Testis (tissue), 3 donors: Measurements from ENCODE around the gene KLHL21. TPM values are rescaled to one million over a fixed set of nuclear protein-coding genes. Genes with fewer than 3 reads are reported as not detected.

Source experiments
- DNase-seq: peaks from one replicate; pipeline ENCODE4 v3.0.0-alpha.2; 2019
- H3K27ac ChIP-seq, 2 donors: fragments of 200-600 bp; sonication (generic); one replicate each; pipeline ENCODE4 v1.5.1; 2019
- H3K27me3 ChIP-seq: fragments of 200-600 bp; sonication (generic); one replicate; pipeline ENCODE4 v1.5.1; 2019
- H3K36me3 ChIP-seq: fragments of 200-600 bp; sonication (generic); one replicate; pipeline ENCODE4 v1.5.1; 2017; ENCODE audit warnings: low read depth; ENCODE audit errors: missing control alignments
- H3K4me1 ChIP-seq: fragments of 200-600 bp; sonication (generic); one replicate; pipeline ENCODE4 v1.5.1; 2019
- H3K4me3 ChIP-seq, 2 donors: fragments of 200-600 bp; sonication (generic); one replicate each; pipeline ENCODE4 v1.5.1; 2017 to 2019
- H3K9me3 ChIP-seq: fragments of 200-600 bp; sonication (generic); one replicate; pipeline ENCODE4 v1.5.1; 2017
- POLR2A ChIP-seq: fragments of 450-650 bp; IDR thresholded peaks from one replicate; pipeline ENCODE4 v1.6.1; 2017; ENCODE audit warnings: antibody characterized with exemption, mild to moderate bottlenecking, moderate library complexity
- WGBS, 2 donors: methylation state at CpG; one replicate each; pipeline ENCODE4 v1.1.5; 2018; 5-methylcytosine and 5-hydroxymethylcytosine counted together
- intact Hi-C: fragments of 100-400 bp; cut with DNase I; formaldehyde crosslinking; loops from one replicate; pipeline ENCODE4 v1.15.1; 2023; ENCODE audit warnings: low total_unique reads
- polyA plus RNA-seq: library from polyadenylated mRNA; stranded (reverse); fragments of 350-450 nt; fragmentation: Illumina TruSeq; extraction: RNeasy Lipid Tissue Mini Kit (QIAGEN cat#74804); gene quantifications from one replicate; pipeline ENCODE4 v1.2.3, GENCODE V29; 2014; ENCODE audit warnings: low read depth, low replicate concordance; ENCODE audit not compliant: insufficient read depth
- total RNA-seq, 2 donors: library from RNA; depleted of rRNA; stranded (reverse); fragments of >200 nt; gene quantifications; one replicate each; pipeline ENCODE4 v1.2.3, GENCODE V29; 2016
- TF ChIP-seq, protein P1 (sequence below), 3 experiments: fragments of 450-650 bp in 2 of 3; fragments of 200-600 bp in 1 of 3; sonication (generic) in 1 of 3; IDR thresholded peaks; one replicate each; pipeline ENCODE4 v1.5.1; 2016 to 2019; ENCODE audit warnings: antibody characterized with exemption in 3 of 3, mild to moderate bottlenecking in 2 of 3, moderate library complexity in 1 of 3

KLHL21 gene
- total and polyA plus RNA-seq, 3 donors from 2014 or later: 31.1 to 84.6 (median 71.7) TPM

DNA sequence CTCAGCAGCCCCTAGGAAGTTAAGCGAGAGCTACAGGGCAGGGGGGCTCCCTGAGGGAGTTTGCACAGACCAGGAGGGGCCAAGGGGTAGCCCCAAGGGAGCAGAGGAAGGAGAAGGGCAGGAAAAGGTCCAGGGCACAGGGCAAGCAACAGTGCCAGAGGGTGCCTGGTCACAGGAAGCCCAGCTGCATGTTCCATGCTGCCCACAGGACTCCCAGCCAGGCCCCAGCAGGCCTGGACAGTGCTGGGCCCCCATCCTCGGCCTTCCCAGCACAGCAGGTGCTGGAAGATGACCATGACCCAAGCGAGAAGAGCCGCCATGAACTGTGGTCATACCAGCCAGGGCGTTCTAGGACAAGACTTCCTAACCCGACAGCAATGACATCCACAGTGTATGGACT, 11.0 kb downstream of the KLHL21 start:
- TF ChIP-seq POLR2A: no peak
- TF ChIP-seq, protein P1, sequence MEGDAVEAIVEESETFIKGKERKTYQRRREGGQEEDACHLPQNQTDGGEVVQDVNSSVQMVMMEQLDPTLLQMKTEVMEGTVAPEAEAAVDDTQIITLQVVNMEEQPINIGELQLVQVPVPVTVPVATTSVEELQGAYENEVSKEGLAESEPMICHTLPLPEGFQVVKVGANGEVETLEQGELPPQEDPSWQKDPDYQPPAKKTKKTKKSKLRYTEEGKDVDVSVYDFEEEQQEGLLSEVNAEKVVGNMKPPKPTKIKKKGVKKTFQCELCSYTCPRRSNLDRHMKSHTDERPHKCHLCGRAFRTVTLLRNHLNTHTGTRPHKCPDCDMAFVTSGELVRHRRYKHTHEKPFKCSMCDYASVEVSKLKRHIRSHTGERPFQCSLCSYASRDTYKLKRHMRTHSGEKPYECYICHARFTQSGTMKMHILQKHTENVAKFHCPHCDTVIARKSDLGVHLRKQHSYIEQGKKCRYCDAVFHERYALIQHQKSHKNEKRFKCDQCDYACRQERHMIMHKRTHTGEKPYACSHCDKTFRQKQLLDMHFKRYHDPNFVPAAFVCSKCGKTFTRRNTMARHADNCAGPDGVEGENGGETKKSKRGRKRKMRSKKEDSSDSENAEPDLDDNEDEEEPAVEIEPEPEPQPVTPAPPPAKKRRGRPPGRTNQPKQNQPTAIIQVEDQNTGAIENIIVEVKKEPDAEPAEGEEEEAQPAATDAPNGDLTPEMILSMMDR (IDR thresholded peaks at IDR 0.05): no peak
- Histone ChIP-seq H3K27me3 (no peaks in the 10 kb centered on the region), H3K4me3 (no peak overlapping the region), H3K9me3 (no peaks in the 10 kb centered on the region), H3K27ac (peak overlapping the region in 1 of 2 donors; percentile 14), H3K4me1 (peaks cover 13% of the 10 kb centered on the region), H3K36me3 (no peaks in the 10 kb centered on the region)
- WGBS, 2 donors: 71 to 83% methylated on average over 1 to 6 of the region's 6 CpGs
- DNase-seq: no peak
- intact Hi-C loops: no loop called here

DNA sequence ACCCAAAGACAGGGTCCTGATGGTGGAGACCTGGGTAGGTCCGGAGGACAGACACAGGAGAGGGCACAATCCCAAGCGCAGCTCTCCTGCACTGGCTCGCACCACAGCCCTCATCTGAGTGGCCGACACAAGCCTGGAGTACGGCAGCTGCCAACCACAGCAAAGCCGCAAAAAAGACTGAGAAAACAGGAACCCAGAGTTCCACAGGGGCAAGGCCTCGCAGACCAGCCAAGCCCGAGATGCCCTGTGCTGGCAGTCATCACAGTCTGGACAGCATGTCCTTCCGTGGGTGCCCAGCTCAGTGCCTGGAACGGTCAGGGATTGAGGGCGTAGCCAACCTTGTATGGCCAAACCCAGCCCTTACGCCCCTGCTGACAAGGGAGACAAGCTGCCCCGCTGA, 11.4 kb downstream of the KLHL21 start:
- H3K9me3 ChIP-seq: no peaks in the 10 kb centered on the region
- H3K36me3 ChIP-seq: no peaks in the 10 kb centered on the region
- no peak overlapping the region for H3K4me3 ChIP-seq
- TF ChIP-seq, protein P1 (IDR thresholded peaks at IDR 0.05): no peak
- TF ChIP-seq POLR2A: no peak
- H3K27ac ChIP-seq: peak overlapping the region in 1 of 2 donors; percentile 14
- intact Hi-C loops: no loop called here
- no peaks in the 10 kb centered on the region for H3K27me3 ChIP-seq
- H3K4me1 ChIP-seq: peaks cover 12% of the 10 kb centered on the region
- WGBS, 2 donors: 68 to 85% methylated on average over 4 to 13 of the region's 13 CpGs
- DNase-seq: no peak

DNA sequence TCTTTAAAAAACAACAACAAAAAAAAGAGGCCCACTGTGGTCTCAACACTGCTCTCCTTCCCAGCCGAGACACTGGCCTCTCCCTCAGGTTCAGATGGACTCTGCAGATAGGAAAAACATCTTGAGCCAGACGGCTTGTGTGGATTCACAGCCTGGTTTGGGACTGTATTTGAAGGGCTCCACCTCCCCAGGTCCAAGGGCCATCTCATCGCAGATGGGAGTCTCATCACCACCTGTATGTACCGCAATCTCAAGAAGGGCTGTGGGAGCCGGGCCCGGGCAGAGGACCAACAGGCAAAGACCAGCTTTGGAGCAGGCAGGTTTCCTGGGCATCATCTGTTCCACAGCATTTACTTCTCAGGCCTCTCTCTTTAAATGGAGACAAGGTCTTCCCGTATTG, 12.6 kb downstream of the KLHL21 start:
- Histone ChIP-seq H3K9me3 (no peaks in the 10 kb centered on the region), H3K4me3 (no peak overlapping the region), H3K27me3 (no peaks in the 10 kb centered on the region), H3K4me1 (peaks cover 12% of the 10 kb centered on the region), H3K36me3 (no peaks in the 10 kb centered on the region), H3K27ac (no peak overlapping the region)
- no peak for DNase-seq
- intact Hi-C loops: no loop called here
- TF ChIP-seq POLR2A: no peak
- TF ChIP-seq, protein P1 (IDR thresholded peaks at IDR 0.05): no peak
- WGBS, 2 donors: 82 to 91% methylated on average over 7 of the region's 7 CpGs

DNA sequence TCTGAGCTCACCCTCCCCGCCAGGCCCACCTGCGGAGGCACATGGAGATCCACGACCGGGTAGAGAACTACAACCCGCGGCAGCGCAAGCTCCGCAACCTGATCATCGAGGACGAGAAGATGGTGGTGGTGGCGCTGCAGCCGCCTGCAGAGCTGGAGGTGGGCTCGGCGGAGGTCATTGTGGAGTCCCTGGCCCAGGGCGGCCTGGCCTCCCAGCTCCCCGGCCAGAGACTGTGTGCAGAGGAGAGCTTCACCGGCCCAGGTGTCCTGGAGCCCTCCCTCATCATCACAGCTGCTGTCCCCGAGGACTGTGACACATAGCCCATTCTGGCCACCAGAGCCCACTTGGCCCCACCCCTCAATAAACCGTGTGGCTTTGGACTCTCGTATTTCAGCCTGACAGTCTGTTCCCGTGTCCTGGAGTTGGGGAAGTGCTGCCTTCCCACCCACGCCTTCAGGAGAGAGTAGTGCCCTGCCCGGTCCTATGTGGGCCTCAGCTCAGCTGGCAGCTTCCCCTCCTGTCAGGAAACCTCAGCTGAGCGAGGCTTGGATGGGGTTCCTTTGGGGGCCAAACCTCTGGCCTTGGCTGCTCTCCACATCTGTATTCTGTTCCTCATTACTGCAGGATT, 13.7 kb downstream of the KLHL21 start:
- no peaks in the 10 kb centered on the region for H3K36me3 ChIP-seq
- WGBS, 2 donors: 85 to 88% methylated on average over 14 to 24 of the region's 24 CpGs
- H3K4me3 ChIP-seq: no peak overlapping the region
- no peak overlapping the region for H3K27ac ChIP-seq
- H3K27me3 ChIP-seq: no peaks in the 10 kb centered on the region
- TF ChIP-seq, protein P1 (IDR thresholded peaks at IDR 0.05): no peak
- TF ChIP-seq POLR2A: no peak
- no peaks in the 10 kb centered on the region for H3K9me3 ChIP-seq
- intact Hi-C loops: no loop called here
- H3K4me1 ChIP-seq: peaks cover 12% of the 10 kb centered on the region
- DNase-seq: no peak
